Activated naive CD8-positive, alpha-beta T cell treated with anti-CD3 and anti-CD28 coated beads for 36 hours (primary cell): ENCODE data around the gene AGAP1. TPM values are rescaled to one million over a fixed set of nuclear protein-coding genes. Genes with fewer than 3 reads are reported as not detected.

ENCODE experiments used
- DNase-seq: peaks from one replicate; pipeline ENCODE4 v3.0.0; 2021
- H3K27ac Mint-ChIP-seq: one replicate; pipeline ENCODE4 v1.8.0; 2022; ENCODE audit warnings: mild to moderate bottlenecking, moderate library complexity, mixed read lengths
- H3K27me3 Mint-ChIP-seq: one replicate; pipeline ENCODE4 v1.8.0; 2022; ENCODE audit warnings: mild to moderate bottlenecking, mixed read lengths
- H3K36me3 Mint-ChIP-seq: one replicate; pipeline ENCODE4 v1.8.0; 2021; ENCODE audit warnings: mild to moderate bottlenecking, mixed read lengths
- H3K4me1 Mint-ChIP-seq: one replicate; pipeline ENCODE4 v1.8.0; 2021; ENCODE audit warnings: mixed read lengths
- H3K4me3 Mint-ChIP-seq: one replicate; pipeline ENCODE4 v1.8.0; 2022; ENCODE audit warnings: mild to moderate bottlenecking, moderate library complexity, mixed read lengths
- H3K9me3 Mint-ChIP-seq: one replicate; pipeline ENCODE4 v1.8.0; 2022; ENCODE audit warnings: mixed read lengths
- total RNA-seq, 2 experiments: library from RNA; stranded (reverse); gene quantifications; one replicate each; pipeline ENCODE4 v1.2.3, GENCODE V29; 2021

Gene AGAP1
- total RNA-seq, 2 experiments from 2014 or later: 0.89 to 1.4 TPM

GRCh38 chr2:235721625-235722024 lies 227.8 kb downstream of the AGAP1 start:
- H3K27ac Mint-ChIP-seq: no peak overlapping the region
- H3K27me3 Mint-ChIP-seq: no peaks in the 10 kb centered on the region
- no peak for DNase-seq
- no peaks in the 10 kb centered on the region for H3K9me3 Mint-ChIP-seq
- no peak overlapping the region for H3K4me3 Mint-ChIP-seq
- no peaks in the 10 kb centered on the region for H3K36me3 Mint-ChIP-seq
- no peaks in the 10 kb centered on the region for H3K4me1 Mint-ChIP-seq

- H3K9me3 Mint-ChIP-seq: no peaks in the 10 kb centered on the region
- no peaks in the 10 kb centered on the region for H3K36me3 Mint-ChIP-seq
- no peak for DNase-seq
- no peaks in the 10 kb centered on the region for H3K4me1 Mint-ChIP-seq
- H3K27me3 Mint-ChIP-seq: no peaks in the 10 kb centered on the region
- no peak overlapping the region for H3K27ac Mint-ChIP-seq
- H3K4me3 Mint-ChIP-seq: no peak overlapping the region
Observed at GRCh38 chr2:235722869-235723268, 229.0 kb downstream of the AGAP1 start.

GRCh38 chr2:235723371-235723770 lies 229.5 kb downstream of the AGAP1 start:
- Mint-ChIP-seq H3K36me3 (no peaks in the 10 kb centered on the region), H3K4me3 (no peak overlapping the region), H3K27ac (no peak overlapping the region), H3K27me3 (no peaks in the 10 kb centered on the region), H3K4me1 (no peaks in the 10 kb centered on the region), H3K9me3 (no peaks in the 10 kb centered on the region)
- DNase-seq: no peak

GRCh38 chr2:235723811-235724465 lies 230.1 kb downstream of the AGAP1 start:
- H3K27ac Mint-ChIP-seq: no peak overlapping the region
- no peak for DNase-seq
- H3K36me3 Mint-ChIP-seq: no peaks in the 10 kb centered on the region
- H3K9me3 Mint-ChIP-seq: no peaks in the 10 kb centered on the region
- H3K4me1 Mint-ChIP-seq: no peaks in the 10 kb centered on the region
- H3K27me3 Mint-ChIP-seq: peaks cover 3% of the 10 kb centered on the region
- H3K4me3 Mint-ChIP-seq: no peak overlapping the region

- H3K27me3 Mint-ChIP-seq: peaks cover 3% of the 10 kb centered on the region
- H3K36me3 Mint-ChIP-seq: no peaks in the 10 kb centered on the region
- DNase-seq: no peak
- H3K9me3 Mint-ChIP-seq: no peaks in the 10 kb centered on the region
- no peak overlapping the region for H3K4me3 Mint-ChIP-seq
- no peaks in the 10 kb centered on the region for H3K4me1 Mint-ChIP-seq
- H3K27ac Mint-ChIP-seq: no peak overlapping the region
Observed at GRCh38 chr2:235725016-235725489, 231.2 kb downstream of the AGAP1 start.

- H3K27ac Mint-ChIP-seq: no peak overlapping the region
- H3K27me3 Mint-ChIP-seq: peaks cover 3% of the 10 kb centered on the region
- H3K4me1 Mint-ChIP-seq: no peaks in the 10 kb centered on the region
- no peaks in the 10 kb centered on the region for H3K9me3 Mint-ChIP-seq
- no peak overlapping the region for H3K4me3 Mint-ChIP-seq
- no peaks in the 10 kb centered on the region for H3K36me3 Mint-ChIP-seq
- no peak for DNase-seq
Observed at GRCh38 chr2:235725841-235726240, 232.0 kb downstream of the AGAP1 start.

- DNase-seq: no peak
- Mint-ChIP-seq H3K27ac (no peak overlapping the region), H3K36me3 (no peaks in the 10 kb centered on the region), H3K4me1 (no peaks in the 10 kb centered on the region), H3K27me3 (peaks cover 3% of the 10 kb centered on the region), H3K4me3 (no peak overlapping the region), H3K9me3 (no peaks in the 10 kb centered on the region)
Observed at GRCh38 chr2:235726554-235726953, 232.7 kb downstream of the AGAP1 start.

GRCh38 chr2:235727174-235727573 lies 233.3 kb downstream of the AGAP1 start:
- Mint-ChIP-seq H3K36me3 (no peaks in the 10 kb centered on the region), H3K4me1 (no peaks in the 10 kb centered on the region), H3K4me3 (no peak overlapping the region), H3K27me3 (peaks cover 3% of the 10 kb centered on the region), H3K9me3 (no peaks in the 10 kb centered on the region), H3K27ac (no peak overlapping the region)
- DNase-seq: no peak

- DNase-seq: no peak
- Mint-ChIP-seq H3K9me3 (no peaks in the 10 kb centered on the region), H3K36me3 (no peaks in the 10 kb centered on the region)
Observed at GRCh38 chr2:235727891-235728799, 234.3 kb downstream of the AGAP1 start.

GRCh38 chr2:235728800-235729556 lies 235.1 kb downstream of the AGAP1 start:
- Mint-ChIP-seq H3K4me1 (no peaks in the 10 kb centered on the region), H3K27me3 (peaks cover 7% of the 10 kb centered on the region), H3K9me3 (no peaks in the 10 kb centered on the region), H3K27ac (no peak overlapping the region), H3K36me3 (no peaks in the 10 kb centered on the region), H3K4me3 (no peak overlapping the region)
- DNase-seq: no peak

More at GRCh38 chr2:235727891-235728799, 234.3 kb downstream of the AGAP1 start:
- no peaks in the 10 kb centered on the region for H3K4me1 Mint-ChIP-seq
- no peak overlapping the region for H3K4me3 Mint-ChIP-seq
- H3K27me3 Mint-ChIP-seq: peaks cover 3% of the 10 kb centered on the region
- no peak overlapping the region for H3K27ac Mint-ChIP-seq

GRCh38 chr2:235729557-235729947 lies 235.7 kb downstream of the AGAP1 start:
- no peak overlapping the region for H3K4me3 Mint-ChIP-seq
- H3K4me1 Mint-ChIP-seq: no peaks in the 10 kb centered on the region
- H3K27me3 Mint-ChIP-seq: peaks cover 7% of the 10 kb centered on the region
- H3K36me3 Mint-ChIP-seq: no peaks in the 10 kb centered on the region
- no peak for DNase-seq
- no peak overlapping the region for H3K27ac Mint-ChIP-seq
- H3K9me3 Mint-ChIP-seq: no peaks in the 10 kb centered on the region

- H3K36me3 Mint-ChIP-seq: no peaks in the 10 kb centered on the region
- peaks cover 7% of the 10 kb centered on the region for H3K27me3 Mint-ChIP-seq
- no peak overlapping the region for H3K27ac Mint-ChIP-seq
- H3K4me3 Mint-ChIP-seq: no peak overlapping the region
- no peak for DNase-seq
- no peaks in the 10 kb centered on the region for H3K4me1 Mint-ChIP-seq
- H3K9me3 Mint-ChIP-seq: no peaks in the 10 kb centered on the region
Observed at GRCh38 chr2:235730115-235730514, 236.3 kb downstream of the AGAP1 start.

GRCh38 chr2:235733761-235734160 lies 239.9 kb downstream of the AGAP1 start:
- no peak for DNase-seq
- Mint-ChIP-seq H3K9me3 (no peaks in the 10 kb centered on the region), H3K4me3 (no peak overlapping the region)

GRCh38 chr2:235734168-235734567 lies 240.3 kb downstream of the AGAP1 start:
- Mint-ChIP-seq H3K36me3 (no peaks in the 10 kb centered on the region), H3K9me3 (no peaks in the 10 kb centered on the region), H3K4me1 (no peaks in the 10 kb centered on the region), H3K27ac (no peak overlapping the region), H3K27me3 (peaks cover 3% of the 10 kb centered on the region), H3K4me3 (no peak overlapping the region)
- no peak for DNase-seq

More at GRCh38 chr2:235733761-235734160, 239.9 kb downstream of the AGAP1 start:
- Mint-ChIP-seq H3K27ac (no peak overlapping the region), H3K4me1 (no peaks in the 10 kb centered on the region), H3K36me3 (no peaks in the 10 kb centered on the region), H3K27me3 (peaks cover 5% of the 10 kb centered on the region)

GRCh38 chr2:235734688-235735231 lies 240.9 kb downstream of the AGAP1 start:
- H3K27me3 Mint-ChIP-seq: peaks cover 3% of the 10 kb centered on the region
- H3K27ac Mint-ChIP-seq: peak overlapping the region; percentile 78
- no peaks in the 10 kb centered on the region for H3K9me3 Mint-ChIP-seq
- no peaks in the 10 kb centered on the region for H3K4me1 Mint-ChIP-seq
- no peak overlapping the region for H3K4me3 Mint-ChIP-seq
- H3K36me3 Mint-ChIP-seq: no peaks in the 10 kb centered on the region
- DNase-seq: no peak
